Stimulated activated CD8-positive, alpha-beta memory T cell treated with anti-CD3 and anti-CD28 coated beads, Interleukin-7, amount 100 ng/mL, for 1 hour (primary cell): Measurements from ENCODE around the gene DNAH6.
A peak's percentile ranks its signal among the peaks of the same experiment; 100 is the strongest.
"Not testable (repeated sequence)": the region's sequence is repeated elsewhere in the genome, so short reads cannot be mapped to it uniquely, and the experiment has no call there.

ENCODE experiments used
- DNase-seq, 2 donors: peaks; one replicate each; pipeline ENCODE4 v3.0.0-alpha.2; 2020; ENCODE audit warnings: low read depth in 2 of 2

DNAH6 gene

GRCh38 chr2:84755096-84755495 lies 238.8 kb downstream of the DNAH6 start:
- no peak for DNase-seq

DNA sequence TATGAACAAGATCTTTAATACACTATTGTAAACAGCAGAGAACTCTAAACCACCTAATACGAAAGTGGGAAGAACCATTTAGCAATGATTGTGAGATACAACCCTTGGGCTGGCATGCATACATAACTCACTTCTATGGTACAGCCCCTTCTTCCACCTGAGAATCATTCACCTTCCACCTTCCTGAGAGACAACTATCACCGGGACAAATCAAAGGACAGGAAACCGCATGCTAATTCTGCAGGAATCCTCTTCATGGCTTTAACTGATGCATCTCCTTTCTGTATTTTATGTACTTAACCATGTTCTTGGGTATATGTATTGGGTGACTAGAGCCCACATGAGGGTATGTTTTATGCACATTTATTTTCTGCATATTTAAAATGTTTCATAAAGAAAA lies 241.3 kb downstream of the DNAH6 start:
- DNase-seq = no peak

DNA sequence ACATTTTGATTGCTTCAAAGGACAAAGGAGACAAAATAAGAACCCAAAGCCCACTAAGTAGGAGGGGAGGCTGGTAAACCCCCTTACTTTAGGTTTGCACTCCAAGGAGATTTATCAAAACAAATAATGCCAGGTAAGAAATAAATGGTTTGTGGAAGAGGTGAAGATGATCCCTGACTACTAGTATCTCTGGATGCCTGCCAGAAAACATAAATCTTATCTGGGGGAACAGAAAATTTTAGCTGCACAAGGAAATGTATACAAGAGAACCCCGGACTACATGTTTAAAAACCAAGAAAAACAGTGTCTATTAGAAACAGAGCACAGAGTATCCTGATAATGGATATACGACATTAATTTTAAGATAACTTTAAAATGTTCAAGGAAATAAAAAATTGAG lies 250.5 kb downstream of the DNAH6 start:
- no peak for DNase-seq

- DNase-seq = no peak
These were observed 252.5 kb downstream of the DNAH6 start for GRCh38 chr2:84768840-84769239.

- DNase-seq = no peak
These were observed 254.0 kb downstream of the DNAH6 start for GRCh38 chr2:84770280-84770679.

- no peak for DNase-seq
These were observed 255.0 kb downstream of the DNAH6 start for GRCh38 chr2:84771251-84771650.

DNA sequence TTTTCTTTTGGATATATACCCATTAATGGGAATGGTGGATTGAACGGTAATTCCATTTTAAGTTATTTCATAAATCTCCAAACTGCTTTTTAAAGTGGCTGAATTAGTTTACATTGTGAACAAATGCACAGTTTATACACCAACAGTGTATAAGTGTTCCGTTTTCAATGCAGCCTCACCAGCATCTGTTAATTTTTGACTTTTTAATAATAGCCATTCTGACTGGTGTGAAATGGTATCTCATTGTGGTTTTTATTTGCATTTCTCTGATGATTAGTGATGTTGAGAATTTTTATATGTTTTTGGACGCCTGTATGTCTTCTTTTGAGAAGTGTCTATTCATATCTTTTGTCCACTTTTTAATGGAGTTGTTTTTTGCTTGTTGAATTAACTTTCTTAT lies 257.3 kb downstream of the DNAH6 start:
- not testable (repeated sequence) for DNase-seq

- no peak for DNase-seq
These were observed 259.7 kb downstream of the DNAH6 start for GRCh38 chr2:84776011-84776410.

DNA sequence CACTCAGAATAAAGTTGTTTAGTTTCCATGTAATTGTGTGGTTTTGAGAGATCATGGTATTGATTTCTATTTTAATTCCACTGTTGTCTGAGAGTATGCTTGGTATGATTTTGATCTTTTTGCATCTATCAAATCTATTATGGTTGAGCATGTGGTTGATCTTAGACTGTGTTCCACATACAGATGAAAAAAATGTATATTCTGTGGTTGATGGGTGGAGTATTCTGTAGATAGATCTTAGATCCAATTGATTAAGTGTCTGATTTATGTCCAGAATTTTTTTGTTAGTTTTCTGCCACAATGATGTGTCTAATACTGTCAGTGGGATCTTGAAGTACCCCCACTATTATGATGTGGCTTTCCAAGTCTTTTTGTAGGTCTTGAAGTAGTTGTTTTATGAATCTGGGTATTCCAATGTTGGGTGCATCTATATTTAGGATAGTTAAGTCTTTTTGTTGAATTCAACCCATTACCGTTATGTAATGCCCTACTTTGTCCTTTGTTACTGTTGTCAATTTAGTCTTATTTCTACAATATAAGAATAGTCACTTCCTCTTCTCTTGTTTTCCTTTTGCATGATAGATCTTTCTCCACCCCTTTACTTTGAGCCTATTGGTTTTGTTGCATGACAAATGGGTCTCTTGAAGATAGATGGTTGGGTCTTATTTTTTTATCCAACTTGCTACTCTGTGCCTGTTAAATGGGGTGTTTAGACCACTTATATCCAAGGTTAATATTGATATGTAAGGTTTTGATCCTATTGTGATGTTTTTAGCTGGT lies 262.8 kb downstream of the DNAH6 start:
- no peak for DNase-seq

GRCh38 chr2:84779781-84780180 lies 263.5 kb downstream of the DNAH6 start:
- no peak for DNase-seq

DNA sequence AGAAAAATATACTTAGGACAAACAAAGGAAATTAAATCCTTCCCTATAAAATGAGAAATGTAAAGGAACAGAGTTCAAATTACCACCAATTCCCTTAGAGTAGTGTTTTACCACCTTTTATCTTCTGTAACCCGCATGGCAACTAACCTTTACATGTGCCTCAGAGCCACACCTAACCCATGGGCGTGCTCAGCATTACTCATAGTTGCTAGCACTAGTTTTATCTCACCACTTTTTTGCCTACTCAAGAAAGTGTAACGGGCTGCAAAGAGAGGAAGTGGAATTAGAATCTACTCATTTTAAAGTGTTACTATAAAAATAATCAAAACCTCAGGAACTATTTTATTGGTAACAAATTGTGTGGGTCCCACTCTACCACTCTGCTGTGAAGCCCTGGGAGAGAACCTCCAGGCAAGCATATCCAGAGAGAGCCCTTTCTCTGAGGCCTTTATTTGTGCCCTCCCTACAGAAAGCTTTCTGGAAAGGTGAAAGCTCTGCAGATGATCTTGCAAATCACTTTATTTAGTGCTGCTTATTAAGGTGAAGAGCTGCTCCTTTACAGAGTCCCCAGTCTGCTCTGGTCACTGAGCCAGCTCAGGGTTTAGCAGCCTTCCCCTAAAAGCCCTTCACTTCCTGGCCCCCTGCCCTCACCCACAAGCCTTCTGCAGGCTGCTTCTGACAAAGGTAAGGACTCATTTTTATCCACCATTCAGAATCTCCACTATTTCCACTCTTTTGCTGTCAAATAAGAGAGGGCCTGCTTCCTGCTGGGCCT lies 265.8 kb downstream of the DNAH6 start:
- DNase-seq = peak; percentile 9 to 23

- no peak for DNase-seq
These were observed 266.6 kb downstream of the DNAH6 start for GRCh38 chr2:84782717-84783442.

DNA sequence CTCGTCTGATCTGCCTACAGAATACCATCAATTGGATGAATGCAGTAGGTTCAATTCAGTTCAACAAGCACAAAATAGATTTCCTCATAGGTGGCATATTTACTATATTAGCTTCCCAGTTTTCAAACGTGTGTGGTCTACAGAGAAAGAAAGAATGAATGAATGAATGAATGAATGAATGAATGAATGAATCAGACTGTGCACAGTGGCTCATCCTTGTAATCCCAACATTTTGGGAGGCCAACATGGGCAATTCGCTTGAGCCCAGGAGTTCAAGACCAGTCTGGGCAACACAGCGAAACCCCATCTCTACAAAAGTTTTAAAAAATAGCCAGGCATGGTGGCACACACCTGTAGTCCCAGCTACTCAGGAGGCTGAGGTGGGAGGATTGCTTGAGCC lies 269.7 kb downstream of the DNAH6 start:
- no peak for DNase-seq

GRCh38 chr2:84786601-84787000 lies 270.3 kb downstream of the DNAH6 start:
- DNase-seq = no peak

- DNase-seq = no peak
These were observed 271.7 kb downstream of the DNAH6 start for GRCh38 chr2:84788027-84788426.

DNA sequence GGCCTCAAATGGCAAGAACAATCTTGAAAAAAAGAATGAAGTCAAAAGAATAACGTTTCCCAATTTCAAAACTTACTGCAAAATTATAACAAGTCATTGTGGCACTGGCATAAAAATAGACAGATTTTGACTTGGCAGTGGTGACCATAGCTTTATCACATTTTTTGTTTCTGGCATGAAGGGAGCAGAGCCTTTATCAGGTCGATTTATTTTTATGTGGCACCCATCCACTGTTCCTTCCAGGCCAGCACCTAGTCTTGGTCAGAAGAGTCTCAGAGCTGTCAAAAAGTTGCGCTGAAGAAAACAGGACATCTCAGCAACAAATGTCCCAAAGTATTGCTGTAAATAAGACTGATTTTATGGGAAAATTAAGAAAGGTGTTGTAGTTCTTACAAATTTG lies 272.2 kb downstream of the DNAH6 start:
- DNase-seq = no peak

DNA sequence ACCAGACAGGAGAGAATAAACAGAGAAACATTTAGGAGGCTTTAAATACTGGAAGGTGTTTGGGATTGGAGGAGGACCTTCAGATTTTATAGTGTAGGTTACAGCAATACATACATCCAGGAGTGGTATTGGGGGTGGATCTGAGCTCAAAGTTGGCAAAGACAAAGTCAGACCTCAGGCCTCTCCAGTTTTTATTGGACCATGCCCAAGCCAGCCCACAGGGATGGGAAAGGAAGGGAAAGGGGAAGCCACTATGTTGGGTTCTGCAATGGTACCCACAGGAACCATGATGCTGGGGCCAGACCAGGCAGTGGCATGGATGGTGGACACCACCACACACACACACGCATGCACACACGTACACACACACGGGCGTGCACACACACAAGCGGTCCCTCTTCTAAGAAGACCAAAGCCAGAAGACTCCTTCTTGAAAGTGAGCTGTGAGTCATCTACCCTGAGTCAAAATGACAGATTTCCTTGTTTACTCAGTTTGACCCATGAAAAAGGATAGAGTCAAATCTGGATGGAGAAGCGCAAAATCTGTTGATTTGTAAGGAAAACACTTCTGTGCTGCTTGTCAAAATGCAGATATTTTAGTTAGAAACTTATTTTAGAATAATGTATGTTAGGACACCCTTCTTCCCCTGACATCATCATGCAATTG lies 276.7 kb downstream of the DNAH6 start:
- no peak for DNase-seq

- no peak for DNase-seq
These were observed 277.3 kb downstream of the DNAH6 start for GRCh38 chr2:84793641-84794040.

DNA sequence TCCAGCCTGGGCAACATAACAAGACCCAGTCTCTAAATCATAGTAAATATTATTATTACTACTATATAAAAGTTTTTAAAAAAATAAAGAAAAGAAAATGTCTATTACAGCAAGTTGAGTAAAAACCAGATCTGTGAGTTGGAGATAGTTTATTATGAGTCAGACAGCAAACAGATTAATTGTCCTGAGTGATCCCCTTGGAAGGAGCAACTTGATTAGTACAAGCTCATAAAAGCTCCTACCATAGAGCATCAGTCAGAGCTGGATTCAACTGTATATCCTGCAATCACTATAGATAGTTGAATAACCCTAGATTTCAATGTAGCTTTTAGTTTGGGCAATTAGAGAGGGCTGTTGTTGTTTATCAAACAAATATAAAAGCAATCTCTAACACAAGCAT lies 280.5 kb downstream of the DNAH6 start:
- no peak for DNase-seq

- no peak for DNase-seq
These were observed 281.0 kb downstream of the DNAH6 start for GRCh38 chr2:84797271-84797670.

DNA sequence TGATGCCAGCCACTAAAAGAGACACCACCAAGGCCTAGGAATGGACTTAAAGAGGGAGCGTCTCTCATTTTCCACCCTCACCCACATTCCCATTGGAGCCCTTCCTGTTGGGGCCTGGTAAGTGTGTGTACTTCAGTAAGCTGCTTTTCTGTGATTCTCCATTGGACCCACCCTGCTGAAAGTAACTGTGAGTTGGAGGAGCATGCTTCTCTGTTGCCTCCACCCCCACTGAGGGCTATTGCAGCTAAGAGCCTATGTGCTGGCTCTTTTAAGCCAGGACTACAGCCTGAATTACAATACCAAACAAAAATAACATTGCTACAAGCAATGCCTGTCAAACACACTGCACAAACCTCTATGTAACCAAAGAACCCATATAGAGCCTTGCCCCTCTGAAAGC lies 283.5 kb downstream of the DNAH6 start:
- no peak for DNase-seq

GRCh38 chr2:84800194-84800805 lies 284.0 kb downstream of the DNAH6 start:
- no peak for DNase-seq
